H9 (cell line): ENCODE measurements around the gene PON1. TPM values are rescaled to one million over a fixed set of nuclear protein-coding genes. Genes with fewer than 3 reads are reported as not detected.

ENCODE experiments used
- DNase-seq: peaks from one replicate; pipeline ENCODE4 v3.0.0-alpha.2; 2017
- H2AFZ ChIP-seq: one replicate; pipeline ENCODE4 v1.6.1; 2013; ENCODE audit warnings: mild to moderate bottlenecking, low read length, control low read depth, moderate library complexity
- H2AK5ac ChIP-seq: 2 replicates; pipeline ENCODE4 v1.6.1; 2013; ENCODE audit warnings: low read length, control low read depth, mixed read lengths; ENCODE audit not compliant: insufficient read length
- H2BK120ac ChIP-seq: one replicate; pipeline ENCODE4 v1.6.1; 2013; ENCODE audit warnings: low read depth, mild to moderate bottlenecking, low read length, control low read depth, inconsistent platforms; ENCODE audit not compliant: poor library complexity, severe bottlenecking
- H2BK12ac ChIP-seq: 2 replicates; pipeline ENCODE4 v1.6.1; 2013; ENCODE audit warnings: low read length, control low read depth, mixed read lengths, low read depth; ENCODE audit not compliant: insufficient read length
- H2BK15ac ChIP-seq: 2 replicates; pipeline ENCODE4 v1.6.1; 2013; ENCODE audit warnings: low read depth, low read length, control low read depth
- H2BK20ac ChIP-seq: one replicate; pipeline ENCODE4 v1.6.1; 2013; ENCODE audit warnings: low read depth, mild to moderate bottlenecking, low read length, control low read depth, inconsistent platforms; ENCODE audit not compliant: poor library complexity, severe bottlenecking
- H2BK5ac ChIP-seq: 2 replicates; pipeline ENCODE4 v1.6.1; 2013; ENCODE audit warnings: low read length, control low read depth, mixed read lengths; ENCODE audit not compliant: insufficient read length
- H3K14ac ChIP-seq: 2 replicates; pipeline ENCODE4 v1.6.1; 2013; ENCODE audit warnings: low read length, control low read depth; ENCODE audit not compliant: insufficient read depth
- H3K18ac ChIP-seq: 2 replicates; pipeline ENCODE4 v1.6.1; 2013; ENCODE audit warnings: low read depth, mild to moderate bottlenecking, mixed read lengths, low read length, control low read depth; ENCODE audit not compliant: insufficient read length
- H3K23ac ChIP-seq: 2 replicates; pipeline ENCODE4 v1.6.1; 2013; ENCODE audit warnings: low read length, control low read depth, mixed read lengths, low read depth; ENCODE audit not compliant: insufficient read length
- H3K23me2 ChIP-seq: 2 replicates; pipeline ENCODE4 v1.6.1; 2013; ENCODE audit warnings: low read depth, mild to moderate bottlenecking, mixed read lengths, low read length, control low read depth; ENCODE audit not compliant: insufficient read length, poor library complexity, severe bottlenecking
- H3K27ac ChIP-seq: 2 replicates; pipeline ENCODE4 v1.5.1; 2013; ENCODE audit warnings: low read length, control low read depth, mixed read lengths, low read depth; ENCODE audit not compliant: insufficient read length
- H3K27me3 ChIP-seq: 2 replicates; pipeline ENCODE4 v1.6.1; 2013; ENCODE audit warnings: low read length, control low read depth, inconsistent platforms; ENCODE audit not compliant: insufficient read depth
- H3K4ac ChIP-seq: 2 replicates; pipeline ENCODE4 v1.6.1; 2013; ENCODE audit warnings: low read depth, mild to moderate bottlenecking, control low read depth, inconsistent platforms, low read length, moderate library complexity
- H3K4me1 ChIP-seq: 2 replicates; pipeline ENCODE4 v1.6.1; 2013; ENCODE audit warnings: low read length, control low read depth, inconsistent platforms; ENCODE audit not compliant: insufficient read depth
- H3K4me2 ChIP-seq: 2 replicates; pipeline ENCODE4 v1.6.1; 2013; ENCODE audit warnings: low read length, control low read depth, mixed read lengths; ENCODE audit not compliant: insufficient read length, insufficient read depth
- H3K56ac ChIP-seq: 2 replicates; pipeline ENCODE4 v1.6.1; 2013; ENCODE audit warnings: low read depth, mild to moderate bottlenecking, mixed read lengths, low read length, control low read depth; ENCODE audit not compliant: insufficient read length
- H3K79me1 ChIP-seq: 2 replicates; pipeline ENCODE4 v1.6.1; 2013; ENCODE audit warnings: low read depth, mild to moderate bottlenecking, moderate library complexity, low read length, control low read depth, inconsistent platforms; ENCODE audit not compliant: insufficient read depth, poor library complexity, severe bottlenecking
- H3K79me2 ChIP-seq: 2 replicates; pipeline ENCODE4 v1.6.1; 2013; ENCODE audit warnings: low read length, control low read depth, inconsistent platforms; ENCODE audit not compliant: insufficient read depth
- H3K9ac ChIP-seq: 2 replicates; pipeline ENCODE4 v1.6.1; 2013; ENCODE audit warnings: low read length, control low read depth, mixed read lengths; ENCODE audit not compliant: insufficient read length; ENCODE audit errors: extremely low read depth
- H3K9me3 ChIP-seq: one replicate; pipeline ENCODE4 v1.6.1; 2013; ENCODE audit warnings: low read depth, low read length, inconsistent platforms; ENCODE audit not compliant: control insufficient read depth
- H3T11ph ChIP-seq: one replicate; pipeline ENCODE4 v1.6.1; 2013; ENCODE audit warnings: mild to moderate bottlenecking, low read length, control low read depth, inconsistent platforms
- H4K20me1 ChIP-seq: one replicate; pipeline ENCODE4 v1.6.1; 2013; ENCODE audit not compliant: control insufficient read depth, insufficient read length, insufficient read depth
- H4K5ac ChIP-seq: 2 replicates; pipeline ENCODE4 v1.6.1; 2013; ENCODE audit warnings: low read depth, mild to moderate bottlenecking, mixed read lengths, low read length, control low read depth; ENCODE audit not compliant: insufficient read length
- H4K8ac ChIP-seq: replicated peaks from 2 replicates; pipeline ENCODE4 v1.6.1; 2013; ENCODE audit warnings: low read length, control low read depth, mixed read lengths, low read depth; ENCODE audit not compliant: insufficient read length
- H4K91ac ChIP-seq: 2 replicates; pipeline ENCODE4 v1.6.1; 2013; ENCODE audit warnings: low read depth, mild to moderate bottlenecking, moderate library complexity, mixed read lengths, low read length, control low read depth; ENCODE audit not compliant: insufficient read length
- H3K27ac Mint-ChIP-seq, 3 experiments: 2 replicates in 2 of 3; 3 replicates in 1 of 3; pipeline ENCODE4 v1.8.0; 2020 to 2021; ENCODE audit warnings: mixed read lengths in 3 of 3, mild to moderate bottlenecking in 1 of 3, moderate library complexity in 1 of 3
- H3K27me3 Mint-ChIP-seq: 2 replicates; pipeline ENCODE4 v1.8.0; 2021; ENCODE audit warnings: low read depth, mild to moderate bottlenecking, moderate library complexity, mixed read lengths
- H3K36me3 Mint-ChIP-seq, 3 experiments: 2 replicates in 2 of 3; 3 replicates in 1 of 3; pipeline ENCODE4 v1.8.0; 2020 to 2021; ENCODE audit warnings: low read depth in 3 of 3, mixed read lengths in 3 of 3; ENCODE audit not compliant: insufficient read depth in 1 of 3
- H3K4me1 Mint-ChIP-seq, 2 experiments: 2 replicates each; pipeline ENCODE4 v1.8.0; 2020; ENCODE audit warnings: mixed read lengths in 2 of 2
- H3K4me3 Mint-ChIP-seq, 2 experiments: 2 replicates in 1 of 2; 3 replicates in 1 of 2; pipeline ENCODE4 v1.8.0; 2020 to 2021; ENCODE audit warnings: mild to moderate bottlenecking in 2 of 2, mixed read lengths in 2 of 2, moderate library complexity in 1 of 2
- H3K9me3 Mint-ChIP-seq, 2 experiments: 2 replicates in 1 of 2; 3 replicates in 1 of 2; pipeline ENCODE4 v1.8.0; 2020; ENCODE audit warnings: mild to moderate bottlenecking in 2 of 2, mixed read lengths in 2 of 2, moderate library complexity in 1 of 2
- WGBS: extraction: QIAGEN DNeasy Blood & Tissue Kit; methylation state at CpG from one replicate; pipeline ENCODE4 v1.1.7; 2013; ENCODE audit warnings: missing lambda C conversion rate, low lambda C conversion rate, mixed read lengths; ENCODE audit not compliant: insufficient read length; ENCODE audit errors: extremely low coverage; 5-methylcytosine and 5-hydroxymethylcytosine counted together
- total RNA-seq: library from RNA; stranded (reverse); gene quantifications from 2 replicates; pipeline ENCODE4 v1.2.1, GENCODE V29; 2021
- TF ChIP-seq, protein P1 (sequence below): fragments of 200-600 bp; sonication (generic); conservative IDR thresholded peaks from 3 replicates; pipeline ENCODE4 v1.8.0; 2021; ENCODE audit warnings: antibody characterized with exemption, mild to moderate bottlenecking

PON1 gene
- total RNA-seq, 1 experiment from 2014 or later: 0.90 TPM

DNA sequence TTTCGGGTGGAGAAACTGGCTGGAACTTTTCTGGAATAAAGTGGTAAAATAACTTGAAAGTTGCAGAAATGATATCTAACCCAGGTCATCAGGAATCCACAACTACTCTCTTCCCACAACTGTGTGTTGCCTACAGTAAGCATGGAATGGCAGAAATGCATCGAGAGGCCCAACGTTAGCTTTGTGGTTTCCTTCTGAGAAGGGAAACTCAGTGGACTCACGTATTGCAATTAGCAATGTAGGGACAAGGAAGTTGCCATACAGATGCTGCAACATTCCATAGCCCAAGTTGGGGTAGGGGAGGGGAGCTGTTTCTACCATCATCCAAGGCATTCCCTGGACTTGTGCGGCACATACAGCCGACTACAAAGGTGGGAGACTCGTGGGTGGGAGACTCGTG, 1.9 kb downstream of the PON1 start:
- H3K27me3 Mint-ChIP-seq: peaks cover 23% of the 10 kb centered on the region
- H3K4ac ChIP-seq: no peak overlapping the region
- no peak overlapping the region for H3K9ac ChIP-seq
- H3K14ac ChIP-seq: no peak overlapping the region
- no peaks in the 10 kb centered on the region for H3K79me1 ChIP-seq
- no peak overlapping the region for H2AFZ ChIP-seq
- H2BK20ac ChIP-seq: no peak overlapping the region
- no peak overlapping the region for H2BK12ac ChIP-seq
- H3K79me2 ChIP-seq: no peaks in the 10 kb centered on the region
- no peak overlapping the region for H3K23ac ChIP-seq
- H3K23me2 ChIP-seq: peaks cover 3% of the 10 kb centered on the region
- H3K36me3 Mint-ChIP-seq: no peaks in the 10 kb centered on the region
- WGBS: no CpG with 5 or more reads among the region's 8 CpGs
- H2BK120ac ChIP-seq: no peak overlapping the region
- H4K91ac ChIP-seq: no peak overlapping the region
- no peak overlapping the region for H3K56ac ChIP-seq
- no peaks in the 10 kb centered on the region for H4K20me1 ChIP-seq
- TF ChIP-seq, protein P1, sequence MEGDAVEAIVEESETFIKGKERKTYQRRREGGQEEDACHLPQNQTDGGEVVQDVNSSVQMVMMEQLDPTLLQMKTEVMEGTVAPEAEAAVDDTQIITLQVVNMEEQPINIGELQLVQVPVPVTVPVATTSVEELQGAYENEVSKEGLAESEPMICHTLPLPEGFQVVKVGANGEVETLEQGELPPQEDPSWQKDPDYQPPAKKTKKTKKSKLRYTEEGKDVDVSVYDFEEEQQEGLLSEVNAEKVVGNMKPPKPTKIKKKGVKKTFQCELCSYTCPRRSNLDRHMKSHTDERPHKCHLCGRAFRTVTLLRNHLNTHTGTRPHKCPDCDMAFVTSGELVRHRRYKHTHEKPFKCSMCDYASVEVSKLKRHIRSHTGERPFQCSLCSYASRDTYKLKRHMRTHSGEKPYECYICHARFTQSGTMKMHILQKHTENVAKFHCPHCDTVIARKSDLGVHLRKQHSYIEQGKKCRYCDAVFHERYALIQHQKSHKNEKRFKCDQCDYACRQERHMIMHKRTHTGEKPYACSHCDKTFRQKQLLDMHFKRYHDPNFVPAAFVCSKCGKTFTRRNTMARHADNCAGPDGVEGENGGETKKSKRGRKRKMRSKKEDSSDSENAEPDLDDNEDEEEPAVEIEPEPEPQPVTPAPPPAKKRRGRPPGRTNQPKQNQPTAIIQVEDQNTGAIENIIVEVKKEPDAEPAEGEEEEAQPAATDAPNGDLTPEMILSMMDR: no peak
- H3K9me3 Mint-ChIP-seq: no peaks in the 10 kb centered on the region
- H3K4me3 Mint-ChIP-seq: no peak overlapping the region
- H3K27ac ChIP-seq: no peak overlapping the region
- no peak for DNase-seq
- no peak overlapping the region for H3K27ac Mint-ChIP-seq
- no peak overlapping the region for H4K5ac ChIP-seq
- no peaks in the 10 kb centered on the region for H3K9me3 ChIP-seq
- no peaks in the 10 kb centered on the region for H3K4me1 ChIP-seq
- H4K8ac ChIP-seq: no peak overlapping the region
- H3K4me2 ChIP-seq: no peak overlapping the region
- H2BK5ac ChIP-seq: no peak overlapping the region
- H2AK5ac ChIP-seq: no peak overlapping the region
- no peak overlapping the region for H3T11ph ChIP-seq
- no peak overlapping the region for H2BK15ac ChIP-seq
- H3K27me3 ChIP-seq: peaks cover 2% of the 10 kb centered on the region; the same call in 1 of the 2 replicates
- H3K18ac ChIP-seq: no peak overlapping the region
- peaks cover 11 to 22% of the 10 kb centered on the region in 2 experiments for H3K4me1 Mint-ChIP-seq
